DND-41 (cell line): ENCODE measurements around the gene SUN3.

ENCODE experiments used
- ATAC-seq: fragments of 200-7000 bp; cut with Tn5 transposase; 3 replicates; pipeline ENCODE4 v1.9.1; 2021; ENCODE audit warnings: low read depth; ENCODE audit not compliant: insufficient read depth
- DNase-seq: peaks from one replicate; pipeline ENCODE4 v3.0.0-alpha.2; 2020
- H2AFZ ChIP-seq: 2 replicates; pipeline ENCODE4 v1.6.0; 2012; ENCODE audit warnings: low read depth, low read length
- H3K27ac ChIP-seq: 2 replicates; pipeline ENCODE4 v1.5.1; 2012; ENCODE audit warnings: low read length, inconsistent platforms
- H3K27me3 ChIP-seq: fragments of 200-600 bp; sonication (generic); 2 replicates; pipeline ENCODE4 v1.6.0; 2012; ENCODE audit warnings: low read length, mild to moderate bottlenecking, inconsistent platforms; ENCODE audit not compliant: insufficient read depth, poor library complexity
- H3K36me3 ChIP-seq: 2 replicates; pipeline ENCODE4 v1.5.1; 2012; ENCODE audit warnings: low read length, inconsistent platforms; ENCODE audit not compliant: insufficient read depth
- H3K4me1 ChIP-seq: 2 replicates; pipeline ENCODE4 v1.5.1; 2012; ENCODE audit warnings: mild to moderate bottlenecking, low read length; ENCODE audit not compliant: insufficient read depth
- H3K4me2 ChIP-seq: 2 replicates; pipeline ENCODE4 v1.6.0; 2012; ENCODE audit warnings: mild to moderate bottlenecking, moderate library complexity, low read length, inconsistent platforms; ENCODE audit not compliant: insufficient read depth
- H3K4me3 ChIP-seq, 2 experiments: fragments of 200-600 bp in 1 of 2; shearing (Covaris generic) in 1 of 2; 2 replicates each; pipeline ENCODE4 v1.5.1; 2012 to 2016; ENCODE audit warnings: inconsistent platforms in 2 of 2, low read length in 2 of 2, mild to moderate bottlenecking in 2 of 2, low read depth in 1 of 2, moderate library complexity in 1 of 2
- H3K79me2 ChIP-seq: 2 replicates; pipeline ENCODE4 v1.6.0; 2012; ENCODE audit warnings: low read length, inconsistent platforms; ENCODE audit not compliant: insufficient read depth
- H3K9ac ChIP-seq: 2 replicates; pipeline ENCODE4 v1.6.0; 2012; ENCODE audit warnings: low read depth, mild to moderate bottlenecking, inconsistent platforms, low read length, moderate library complexity
- H3K9me3 ChIP-seq: 2 replicates; pipeline ENCODE4 v1.5.1; 2012; ENCODE audit warnings: low read length, moderate library complexity, mild to moderate bottlenecking, inconsistent platforms; ENCODE audit not compliant: insufficient read depth, severe bottlenecking
- H4K20me1 ChIP-seq: 2 replicates; pipeline ENCODE4 v1.6.0; 2012; ENCODE audit warnings: low read length; ENCODE audit not compliant: insufficient read depth
- EZH2 ChIP-seq: IDR thresholded peaks from 3 replicates; pipeline ENCODE4 v1.6.1; 2012; ENCODE audit warnings: borderline replicate concordance, low read depth, mild to moderate bottlenecking, moderate library complexity, low read length, inconsistent platforms; ENCODE audit not compliant: severe bottlenecking
- TF ChIP-seq, protein P1 (sequence below): IDR thresholded peaks from 2 replicates; pipeline ENCODE4 v1.5.1; 2012; ENCODE audit warnings: borderline replicate concordance, low read length, moderate library complexity, mild to moderate bottlenecking; ENCODE audit not compliant: poor library complexity, severe bottlenecking; ENCODE audit errors: extremely low read depth

Gene SUN3

DNA sequence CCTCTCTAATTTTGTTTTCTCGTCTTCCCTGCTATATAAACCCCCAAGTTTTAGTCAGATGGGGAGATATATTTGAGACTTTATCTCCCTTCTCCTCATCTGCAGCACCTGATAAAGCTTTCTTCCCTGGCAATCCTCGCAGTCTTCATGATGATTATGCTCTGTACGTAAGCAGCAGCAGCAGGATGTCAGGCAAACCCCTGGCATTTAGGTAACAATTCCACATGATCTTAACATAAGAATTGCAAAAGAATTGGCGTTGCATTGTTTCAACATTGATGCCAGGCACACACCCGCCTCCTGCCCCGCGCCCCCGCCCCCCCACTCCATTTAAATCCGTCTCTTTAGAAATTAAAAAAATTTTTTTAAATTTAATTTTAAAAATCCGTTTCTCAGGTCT lies 86.8 kb downstream of the SUN3 start:
- H3K9me3 ChIP-seq = no peaks in the 10 kb centered on the region
- H4K20me1 ChIP-seq = no peaks in the 10 kb centered on the region
- no peaks in the 10 kb centered on the region for H3K36me3 ChIP-seq
- no peaks in the 10 kb centered on the region for H3K27me3 ChIP-seq
- no peak overlapping the region for H2AFZ ChIP-seq
- H3K4me2 ChIP-seq = no peak overlapping the region
- no peak overlapping the region for H3K27ac ChIP-seq
- no peaks in the 10 kb centered on the region for H3K4me1 ChIP-seq
- no peak for TF ChIP-seq EZH2
- TF ChIP-seq, protein P1, sequence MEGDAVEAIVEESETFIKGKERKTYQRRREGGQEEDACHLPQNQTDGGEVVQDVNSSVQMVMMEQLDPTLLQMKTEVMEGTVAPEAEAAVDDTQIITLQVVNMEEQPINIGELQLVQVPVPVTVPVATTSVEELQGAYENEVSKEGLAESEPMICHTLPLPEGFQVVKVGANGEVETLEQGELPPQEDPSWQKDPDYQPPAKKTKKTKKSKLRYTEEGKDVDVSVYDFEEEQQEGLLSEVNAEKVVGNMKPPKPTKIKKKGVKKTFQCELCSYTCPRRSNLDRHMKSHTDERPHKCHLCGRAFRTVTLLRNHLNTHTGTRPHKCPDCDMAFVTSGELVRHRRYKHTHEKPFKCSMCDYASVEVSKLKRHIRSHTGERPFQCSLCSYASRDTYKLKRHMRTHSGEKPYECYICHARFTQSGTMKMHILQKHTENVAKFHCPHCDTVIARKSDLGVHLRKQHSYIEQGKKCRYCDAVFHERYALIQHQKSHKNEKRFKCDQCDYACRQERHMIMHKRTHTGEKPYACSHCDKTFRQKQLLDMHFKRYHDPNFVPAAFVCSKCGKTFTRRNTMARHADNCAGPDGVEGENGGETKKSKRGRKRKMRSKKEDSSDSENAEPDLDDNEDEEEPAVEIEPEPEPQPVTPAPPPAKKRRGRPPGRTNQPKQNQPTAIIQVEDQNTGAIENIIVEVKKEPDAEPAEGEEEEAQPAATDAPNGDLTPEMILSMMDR = no peak
- H3K4me3 ChIP-seq = no peak overlapping the region
- H3K9ac ChIP-seq = no peak overlapping the region
- DNase-seq (no peak), ATAC-seq (no peak)
- no peaks in the 10 kb centered on the region for H3K79me2 ChIP-seq

DNA sequence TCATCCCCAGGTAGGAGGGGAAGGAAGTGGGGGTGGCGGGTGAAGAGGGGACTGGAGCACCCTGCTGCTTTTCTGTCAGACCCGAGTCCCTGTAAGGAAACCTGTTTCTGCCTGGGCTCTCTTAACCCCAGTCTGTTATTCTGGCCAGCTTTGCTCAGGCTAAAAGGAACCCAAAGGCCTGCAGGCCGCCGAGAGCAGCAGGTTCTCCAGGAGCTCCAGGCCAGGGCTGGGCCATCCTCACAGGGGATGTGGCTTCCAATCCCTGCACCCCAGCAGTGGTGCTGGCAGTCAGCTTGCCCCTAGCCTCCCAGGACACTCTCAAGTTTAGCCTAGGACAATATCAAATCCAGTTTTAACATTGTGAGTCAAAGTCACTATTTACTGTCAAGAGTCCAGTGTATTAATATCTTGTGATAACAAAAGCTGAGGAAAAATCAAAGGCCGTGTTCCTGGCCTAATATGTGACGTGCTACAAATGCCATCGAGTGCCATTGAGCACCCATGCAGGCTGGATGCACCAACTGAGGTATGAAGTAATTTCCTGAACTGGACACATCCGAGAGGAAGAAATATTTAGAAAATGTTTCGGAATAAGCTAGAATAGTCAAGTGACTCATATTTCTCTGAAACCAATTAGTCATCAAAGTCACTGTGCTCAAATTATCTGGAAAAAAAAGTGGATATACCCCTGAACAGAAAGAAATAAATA lies 87.6 kb downstream of the SUN3 start:
- no peak for ATAC-seq
- no peaks in the 10 kb centered on the region for H3K27me3 ChIP-seq
- H3K36me3 ChIP-seq = no peaks in the 10 kb centered on the region
- H2AFZ ChIP-seq = no peak overlapping the region
- H3K4me1 ChIP-seq = no peaks in the 10 kb centered on the region
- H4K20me1 ChIP-seq = no peaks in the 10 kb centered on the region
- no peak overlapping the region for H3K4me3 ChIP-seq
- H3K9me3 ChIP-seq = no peaks in the 10 kb centered on the region
- H3K9ac ChIP-seq = no peak overlapping the region
- H3K79me2 ChIP-seq = no peaks in the 10 kb centered on the region
- TF ChIP-seq, protein P1 = no peak
- no peak for TF ChIP-seq EZH2
- DNase-seq = no peak
- no peak overlapping the region for H3K27ac ChIP-seq
- H3K4me2 ChIP-seq = no peak overlapping the region

DNA sequence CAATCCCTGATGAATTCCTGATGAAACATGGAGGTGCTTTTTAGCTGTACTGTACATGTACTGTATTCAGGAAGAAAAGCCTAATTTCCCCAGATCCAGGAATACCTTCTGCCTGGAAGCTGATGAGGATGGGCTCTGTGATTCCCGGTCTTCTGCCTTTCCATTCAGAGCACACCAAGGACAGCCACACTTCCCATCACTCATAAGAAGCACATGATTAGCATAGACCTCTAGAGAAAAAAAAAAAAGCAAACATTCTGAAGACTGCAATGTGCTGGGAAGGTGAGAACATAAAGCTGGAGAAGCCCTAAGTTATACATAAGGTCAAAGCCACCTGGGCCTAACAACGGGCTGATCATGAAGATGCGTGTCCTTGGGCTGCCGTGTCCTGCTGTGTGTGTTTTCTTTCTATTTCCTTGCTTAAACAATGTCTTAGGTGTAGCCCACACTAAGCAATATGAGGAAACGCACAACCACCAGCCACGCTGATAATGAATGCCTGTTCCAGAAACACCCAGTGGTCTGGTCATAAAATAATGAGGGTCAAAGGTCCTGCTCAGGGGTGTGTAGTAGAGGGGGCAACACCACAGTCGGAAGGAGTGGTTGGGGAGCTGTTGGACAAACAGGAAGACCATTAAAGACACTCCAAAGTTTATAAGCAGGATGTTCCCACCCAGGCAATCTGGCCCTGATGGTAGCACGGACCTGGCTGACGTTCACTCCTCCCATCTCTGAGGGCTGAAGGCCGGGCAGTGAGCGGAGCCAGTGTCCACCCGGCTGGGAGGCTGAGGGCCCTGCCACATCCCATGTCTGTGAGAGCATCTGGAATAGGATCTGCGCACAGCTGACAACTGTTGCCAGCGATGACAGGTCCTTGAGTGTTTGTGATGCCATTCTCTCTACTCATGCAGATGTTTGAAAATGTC lies 88.6 kb downstream of the SUN3 start:
- H3K79me2 ChIP-seq = no peaks in the 10 kb centered on the region
- H3K27ac ChIP-seq = no peak overlapping the region
- H2AFZ ChIP-seq = no peak overlapping the region
- no peaks in the 10 kb centered on the region for H3K36me3 ChIP-seq
- no peaks in the 10 kb centered on the region for H3K4me1 ChIP-seq
- no peak overlapping the region for H3K4me2 ChIP-seq
- H4K20me1 ChIP-seq = no peaks in the 10 kb centered on the region
- ATAC-seq (no peak), DNase-seq (no peak)
- no peak overlapping the region for H3K4me3 ChIP-seq
- H3K27me3 ChIP-seq = no peaks in the 10 kb centered on the region
- H3K9ac ChIP-seq = no peak overlapping the region
- no peaks in the 10 kb centered on the region for H3K9me3 ChIP-seq
- no peak for TF ChIP-seq EZH2
- TF ChIP-seq, protein P1 = no peak
